HG03103 (cell line): ENCODE measurements around the gene RAPGEF1.
A peak's percentile ranks its signal among the peaks of the same experiment; 100 is the strongest.
"Not testable (repeated sequence)": the region's sequence is repeated elsewhere in the genome, so short reads cannot be mapped to it uniquely, and the experiment has no call there.

ENCODE experiments used
- ATAC-seq: cut with Tn5 transposase; IDR thresholded peaks from one replicate; pipeline ENCODE4 v1.9.1; 2021; ENCODE audit warnings: low read depth; ENCODE audit not compliant: unreplicated experiment

Gene RAPGEF1

GRCh38 chr9:131753751-131754150 is 13.9 kb upstream of the RAPGEF1 start:
- not testable (repeated sequence) for ATAC-seq

- no peak for ATAC-seq
Observed at GRCh38 chr9:131752231-131752884, 12.5 kb upstream of the RAPGEF1 start.

- no peak for ATAC-seq
Observed at GRCh38 chr9:131748411-131748955, 8.6 kb upstream of the RAPGEF1 start.

GRCh38 chr9:131747352-131747751 is 7.5 kb upstream of the RAPGEF1 start:
- no peak for ATAC-seq

DNA sequence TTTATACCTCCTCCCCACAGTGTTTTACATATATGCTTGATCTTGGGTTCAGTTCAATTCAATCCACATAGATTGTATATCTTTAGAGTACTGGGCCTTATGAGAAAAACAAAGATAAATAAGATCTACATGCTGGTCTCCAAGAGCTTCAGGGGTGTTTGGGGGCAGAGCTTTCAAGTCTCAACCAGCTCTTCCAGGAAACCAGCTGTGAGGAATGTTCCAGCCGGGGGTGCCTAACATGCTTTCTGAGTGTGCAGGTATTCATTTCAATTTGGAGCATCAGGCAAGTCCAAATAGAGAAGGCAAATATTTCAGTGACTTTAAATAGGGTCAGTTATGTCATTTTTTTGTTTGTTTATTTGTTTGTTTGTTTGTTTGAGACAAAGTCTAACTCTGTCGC is 5.7 kb upstream of the RAPGEF1 start:
- no peak for ATAC-seq

DNA sequence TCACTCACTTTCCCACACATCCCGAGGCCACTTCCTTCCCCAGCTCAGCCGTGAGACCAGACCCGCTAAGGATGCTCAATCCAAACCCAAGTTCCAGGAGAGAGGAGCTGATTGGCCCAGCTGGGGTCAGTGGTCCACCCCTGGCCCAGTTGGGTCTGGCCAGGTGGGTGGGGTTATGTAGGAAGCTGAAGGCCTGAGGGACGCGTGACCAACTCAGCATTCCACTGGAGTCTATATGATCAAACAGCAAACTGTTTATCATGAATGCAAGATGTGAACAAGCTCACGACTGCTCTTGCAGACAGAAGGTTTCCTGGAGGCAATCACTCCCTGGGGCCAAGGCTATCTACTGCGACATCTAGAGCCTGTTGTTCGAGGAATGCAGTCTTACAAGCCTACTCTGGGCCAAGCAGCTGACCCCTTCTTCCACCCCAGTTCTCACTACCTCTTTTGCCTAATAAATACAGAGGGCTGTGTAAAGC is 4.9 kb upstream of the RAPGEF1 start:
- no peak for ATAC-seq

DNA sequence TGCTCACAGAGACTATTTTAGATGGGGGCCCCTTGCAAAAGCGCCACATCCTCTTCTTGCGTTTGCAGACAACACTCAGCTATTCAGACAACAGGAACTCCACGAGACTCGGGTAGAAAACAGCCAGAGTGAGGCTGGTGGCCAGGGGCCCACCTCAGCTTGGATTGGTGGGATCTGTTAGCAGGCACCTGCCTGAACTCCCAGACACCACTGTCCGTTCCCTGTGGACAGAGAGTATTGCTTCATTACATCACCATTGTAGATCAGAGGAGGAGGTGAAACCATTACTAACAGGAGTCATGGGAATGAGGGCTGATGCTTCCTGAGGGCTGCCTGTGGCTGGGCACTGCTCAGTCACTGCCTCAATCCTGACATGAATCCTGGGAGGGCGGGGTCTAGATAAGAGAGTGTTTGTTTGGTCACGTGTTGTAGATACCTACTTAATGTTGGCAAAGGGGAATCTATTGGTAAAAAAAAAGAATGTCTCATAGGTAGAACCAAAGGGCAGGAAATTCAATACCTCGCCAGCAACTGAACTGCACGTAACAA is 4.4 kb upstream of the RAPGEF1 start:
- no peak for ATAC-seq

DNA sequence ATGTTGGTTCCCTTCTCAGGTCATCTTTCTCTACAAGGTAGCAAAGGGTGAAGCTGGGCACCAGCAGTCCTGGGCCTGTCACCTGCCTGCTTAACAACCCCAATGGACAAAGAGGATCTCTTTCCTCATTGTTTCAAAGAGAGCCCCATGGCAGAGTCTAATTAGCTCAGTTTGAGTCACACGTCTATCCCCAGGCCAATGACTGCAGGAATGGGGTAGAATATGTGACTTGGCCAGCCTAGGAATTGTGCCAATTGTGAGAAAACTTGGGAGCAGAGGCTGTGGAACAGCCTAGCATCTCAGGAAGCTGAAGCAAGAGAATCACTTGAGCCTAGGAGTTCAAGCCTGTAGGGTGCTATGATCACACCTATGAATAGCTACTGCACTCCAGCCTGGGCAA is 3.6 kb upstream of the RAPGEF1 start:
- ATAC-seq = no peak

DNA sequence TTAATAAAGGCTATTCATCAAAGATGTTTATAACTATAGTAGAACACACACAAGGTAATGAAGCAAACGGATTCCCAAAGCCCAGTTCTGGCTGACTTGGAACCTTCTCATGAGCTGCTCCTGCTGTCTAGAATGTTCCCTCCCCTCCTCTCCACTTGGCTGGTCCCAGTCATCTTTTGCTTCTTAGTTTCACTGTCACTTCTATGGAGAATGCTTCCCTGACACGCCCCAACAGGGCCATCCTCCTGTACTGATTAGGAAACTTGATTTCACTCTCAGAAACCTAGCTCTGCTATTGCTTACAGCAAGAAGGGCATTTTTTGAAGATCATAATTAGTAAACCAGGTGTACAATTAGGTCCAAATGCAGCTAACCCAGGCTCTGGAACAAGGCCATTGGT is 3.2 kb upstream of the RAPGEF1 start:
- ATAC-seq = no peak

DNA sequence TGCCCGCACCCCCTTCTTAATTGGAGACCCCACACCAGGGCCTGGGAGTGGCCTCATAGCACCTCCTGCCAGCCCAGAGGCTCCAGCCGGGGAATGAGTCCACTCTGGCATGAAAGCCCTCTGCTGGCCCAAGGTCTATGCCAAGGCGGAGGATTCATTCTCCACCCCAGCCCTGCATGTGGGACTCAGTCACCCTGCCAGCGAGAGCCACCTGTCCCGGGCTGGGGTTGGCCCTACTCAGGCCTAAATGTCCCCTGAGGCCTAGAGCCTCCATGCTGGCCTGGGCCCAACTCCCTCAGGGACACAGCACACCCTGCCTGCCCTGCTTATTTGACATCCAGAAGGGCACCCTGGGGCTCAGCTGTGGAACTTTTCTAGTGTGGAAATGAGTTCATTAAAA is 1.0 kb upstream of the RAPGEF1 start:
- no peak for ATAC-seq

- peak; percentile 8 for ATAC-seq
Observed at GRCh38 chr9:131739133-131739958, 530 bp downstream of the RAPGEF1 start.

DNA sequence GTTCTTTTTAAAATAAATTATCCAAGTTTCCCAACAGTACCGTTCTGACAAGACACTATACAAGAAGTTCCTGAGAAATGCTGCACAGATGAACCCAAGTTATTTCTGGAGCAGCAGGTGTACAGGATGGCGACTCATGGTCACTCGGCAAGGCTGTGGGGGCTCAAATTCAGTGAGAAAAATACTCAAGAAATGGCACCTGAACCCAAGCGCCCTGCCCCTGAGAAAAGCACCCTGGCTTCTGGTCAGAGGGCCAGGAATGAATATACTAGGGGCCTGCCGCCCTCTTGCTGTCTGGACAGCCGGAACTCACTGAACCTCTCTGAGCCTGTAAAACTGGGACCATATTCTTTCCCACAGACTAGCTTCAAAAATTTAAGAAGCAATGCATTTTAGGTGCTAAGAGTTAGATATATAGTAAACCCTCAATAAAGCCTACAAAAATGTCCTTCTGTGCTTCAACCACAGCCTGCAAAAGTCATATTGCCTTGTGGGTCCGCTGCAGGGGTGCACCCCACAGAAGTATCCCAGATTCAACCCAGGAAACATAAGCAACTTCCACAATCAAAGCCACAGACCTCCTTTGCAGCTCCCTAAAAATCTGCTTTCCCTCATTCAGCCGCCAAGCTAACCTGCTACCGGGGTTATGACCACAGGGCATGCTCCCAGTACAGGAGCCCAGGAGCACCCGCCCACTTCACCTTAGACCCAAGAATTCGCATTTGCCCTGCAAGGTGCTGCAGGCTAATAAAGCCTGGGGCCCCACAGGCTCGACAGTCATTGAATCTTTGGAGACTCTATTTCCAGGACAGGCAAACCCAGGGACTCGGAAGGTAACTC is 1.4 kb downstream of the RAPGEF1 start:
- no peak for ATAC-seq

GRCh38 chr9:131737426-131737825 is 2.5 kb downstream of the RAPGEF1 start:
- ATAC-seq = no peak

DNA sequence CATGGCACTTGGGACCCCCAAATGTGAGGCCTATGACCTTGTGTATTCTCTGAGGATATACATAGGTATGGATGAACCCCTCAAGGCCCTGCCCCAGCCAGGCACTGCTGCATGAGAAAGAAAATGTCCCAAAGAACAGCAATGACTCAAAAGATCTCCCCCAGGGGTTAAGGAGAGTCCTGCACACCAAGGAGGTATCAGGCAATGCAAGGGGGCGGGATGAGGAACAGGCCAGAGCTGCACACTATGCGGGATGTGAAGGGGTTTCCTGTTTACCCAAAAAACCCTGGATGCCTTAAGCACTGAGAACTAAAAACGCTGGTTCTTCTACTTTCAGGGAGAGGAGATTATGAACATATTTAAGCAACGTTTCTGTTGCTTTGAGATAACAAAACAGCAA is 3.4 kb downstream of the RAPGEF1 start:
- no peak for ATAC-seq

DNA sequence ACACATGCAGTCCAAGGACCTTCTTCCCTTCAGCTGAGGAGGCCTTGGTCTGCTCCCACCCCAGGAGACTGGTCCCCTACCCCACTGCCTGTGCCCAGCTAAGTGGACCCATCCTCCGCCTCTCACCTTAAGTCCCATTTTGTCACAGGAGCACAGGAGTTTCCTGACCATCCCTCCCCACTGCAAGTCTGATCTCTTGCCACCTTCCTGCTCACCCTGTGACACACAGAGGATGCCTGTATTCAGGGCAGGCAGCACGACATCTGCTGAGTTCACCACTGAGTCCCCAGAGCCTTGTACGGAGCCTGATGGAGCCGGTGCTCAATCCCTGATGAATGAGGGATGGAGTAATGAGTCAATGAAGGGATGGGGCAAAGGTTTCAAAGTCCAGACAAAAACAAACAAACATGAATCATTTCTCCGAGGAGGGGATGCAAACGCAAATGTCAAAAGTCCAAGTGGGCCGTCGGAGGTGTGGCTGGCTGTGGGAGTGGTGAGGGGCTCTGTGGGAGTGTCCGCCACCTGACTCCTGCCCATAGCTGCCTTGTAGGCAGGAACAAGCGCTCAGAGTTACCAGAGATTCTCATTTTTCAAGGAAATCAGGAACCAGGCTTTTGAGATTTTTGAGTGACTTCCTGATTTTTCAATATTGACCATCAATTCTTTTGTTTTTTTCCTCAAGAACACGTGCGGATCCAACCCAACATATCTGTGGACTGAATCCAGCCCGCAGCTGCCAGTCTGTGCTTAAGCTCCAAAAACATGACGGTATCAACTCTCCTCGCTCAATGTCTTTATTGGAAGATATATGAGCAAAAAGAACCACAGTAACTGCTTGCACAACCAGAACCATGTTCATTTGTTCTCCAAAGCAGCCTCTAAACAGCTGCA is 4.4 kb downstream of the RAPGEF1 start:
- ATAC-seq = no peak

DNA sequence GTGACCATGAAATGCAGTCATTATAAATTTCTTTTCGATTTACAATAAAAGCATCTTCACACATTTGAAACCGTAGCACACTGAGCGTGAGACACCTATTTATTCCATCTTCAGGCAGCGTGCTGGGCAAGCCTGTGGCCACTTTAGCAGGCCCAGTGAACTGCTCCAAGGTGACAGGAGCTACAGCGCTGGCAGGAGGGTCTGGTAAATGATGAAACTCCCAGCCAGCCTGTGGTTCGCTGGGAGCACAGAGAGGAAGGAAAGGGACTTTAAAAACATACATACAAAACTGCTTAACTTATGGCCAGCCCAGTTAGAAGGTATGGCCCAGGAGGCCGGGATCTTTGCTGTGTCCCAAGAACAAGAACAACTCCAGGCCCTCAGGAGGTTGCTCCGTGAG is 5.1 kb downstream of the RAPGEF1 start:
- ATAC-seq = no peak

DNA sequence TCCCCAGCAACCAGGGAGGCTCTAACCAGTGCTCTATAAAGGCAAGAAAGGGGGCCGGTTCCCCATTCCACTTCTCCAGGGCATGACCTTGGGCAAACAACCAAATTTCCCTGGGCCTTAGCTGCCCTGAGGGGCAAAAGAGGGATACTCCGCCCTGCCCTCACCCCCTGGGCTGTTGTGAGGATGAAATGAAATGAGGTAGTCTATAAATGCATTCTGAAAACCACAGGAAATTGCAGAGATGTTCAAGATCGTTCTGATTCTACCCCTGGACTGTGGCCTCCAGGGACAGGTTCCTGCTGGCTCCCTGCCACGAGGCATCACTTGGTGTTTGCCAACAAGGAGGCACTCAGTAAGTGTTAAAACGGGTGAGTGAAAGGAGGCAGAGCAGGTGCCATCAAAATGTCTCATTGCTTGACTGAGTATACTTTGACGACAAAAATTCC is 5.7 kb downstream of the RAPGEF1 start:
- no peak for ATAC-seq

DNA sequence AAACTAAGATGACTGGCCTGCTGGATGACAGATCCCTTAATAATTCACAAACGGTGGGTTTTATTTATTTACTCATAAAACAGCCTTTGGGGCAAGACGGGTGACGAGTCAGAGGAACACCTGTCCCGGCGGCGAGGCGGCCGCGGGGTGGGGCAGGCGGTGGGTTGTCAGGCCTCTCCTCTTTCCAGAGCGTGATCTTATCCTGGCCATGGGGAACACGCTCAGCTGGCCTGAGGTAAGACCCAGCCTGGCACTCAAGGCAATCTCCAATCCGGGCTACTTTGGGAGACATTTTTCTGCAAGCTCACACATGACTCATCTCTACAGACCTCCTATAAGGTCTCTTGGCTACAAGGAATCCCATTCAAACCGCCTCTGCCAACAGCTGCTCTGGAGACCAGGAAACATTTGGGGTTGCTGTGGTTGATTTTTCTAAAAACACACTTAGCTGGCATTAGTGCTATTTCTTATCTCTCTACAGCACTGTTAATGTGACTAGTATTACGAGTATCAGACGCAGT is 6.3 kb downstream of the RAPGEF1 start:
- no peak for ATAC-seq

GRCh38 chr9:131732636-131733289 is 7.1 kb downstream of the RAPGEF1 start:
- no peak for ATAC-seq
